ENCODE data around the gene MSH2.

DNA sequence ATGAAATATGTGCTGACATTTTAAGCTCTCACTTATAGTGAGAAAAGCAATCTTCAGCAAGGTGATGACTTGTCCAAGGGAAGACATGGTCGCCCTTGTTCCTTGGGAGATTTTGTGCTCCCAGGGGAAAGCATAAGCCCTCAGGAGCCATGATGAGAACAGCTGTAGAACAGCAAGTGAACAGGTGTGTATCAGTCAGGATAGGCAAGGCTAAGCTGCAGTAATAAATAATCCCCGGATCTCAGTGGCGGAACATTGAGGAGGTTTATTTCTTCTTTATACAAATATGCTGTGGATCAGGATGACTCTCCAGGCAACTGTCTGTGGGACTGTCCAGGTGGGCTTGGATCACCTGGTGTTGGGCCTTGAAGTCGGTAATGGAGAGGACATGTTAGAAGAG, 103.1 kb downstream of the MSH2 start:
- TF ChIP-seq CTCF (IDR thresholded peaks at IDR 0.05) (no peak), POLR2A (IDR thresholded peaks at IDR 0.05) (no peak), EP300 (IDR thresholded peaks at IDR 0.05) (no peak), POLR2AphosphoS5 (IDR thresholded peaks at IDR 0.05) (no peak)
